K562 (cell line): ENCODE data around the gene TRMT112. TPM values are rescaled to one million over a fixed set of nuclear protein-coding genes. Genes with fewer than 3 reads are reported as not detected.

Source experiments
- HNRNPLL ChIP-seq: fragments of 200-400 bp; formaldehyde crosslinking; IDR thresholded peaks from 2 replicates; pipeline ENCODE4 v1.6.1; 2017; ENCODE audit warnings: low read length, low read depth, mild to moderate bottlenecking; ENCODE audit not compliant: poor library complexity, severe bottlenecking
- ZNF707 ChIP-seq: fragments of 250-450 bp; sonication (Bioruptor Pico); conservative IDR thresholded peaks from 2 replicates; pipeline ENCODE4 v1.8.0; 2022; ENCODE audit warnings: inconsistent platforms, mild to moderate bottlenecking, moderate library complexity
- polyA plus RNA-seq, 8 experiments: library from polyadenylated mRNA; depleted of rRNA in 4 of 8; stranded (reverse) in 5 of 8; unstranded in 3 of 8; fragments of >200 nt; fragmentation: Nextera tagmentation in 2 of 8; fragmentation: Illumina TruSeq in 1 of 8; extraction: Ambion mirVana in 2 of 8; extraction: Trizol in 1 of 8; gene quantifications; 2 replicates each; pipeline versions ENCODE4 v1.2.1 to v1.2.3, GENCODE V29; 2011 to 2014; ENCODE audit warnings: inconsistent platforms in 1 of 8, missing spikeins in 1 of 8
- total RNA-seq, 7 experiments: library from RNA; depleted of rRNA in 6 of 7; stranded (reverse); fragments of >200 nt in 6 of 7; fragmentation: Illumina TruSeq in 2 of 7; extraction: Trizol in 2 of 7; gene quantifications; 2 replicates each; pipeline versions ENCODE4 v1.2.1 to v1.2.3, GENCODE V29; 2011 to 2021; ENCODE audit warnings: low replicate concordance in 1 of 7
- TF ChIP-seq, protein P1 (sequence below): fragments of 450-650 bp; IDR thresholded peaks from 2 replicates; pipeline ENCODE4 v1.6.1; 2017; ENCODE audit warnings: antibody characterized with exemption, mild to moderate bottlenecking
- TF ChIP-seq, protein P2 (sequence below): fragments of 450-650 bp; formaldehyde crosslinking; conservative IDR thresholded peaks from 2 replicates; pipeline ENCODE4 v1.4.0; 2022; ENCODE audit warnings: mild to moderate bottlenecking, missing genetic modification characterization

TRMT112 gene
- total and polyA plus RNA-seq, 9 of the 15 experiments (the other 6 are each of a cell fraction or from before 2014, with no cell fraction given), result 162 to 444 (median 300) TPM

DNA sequence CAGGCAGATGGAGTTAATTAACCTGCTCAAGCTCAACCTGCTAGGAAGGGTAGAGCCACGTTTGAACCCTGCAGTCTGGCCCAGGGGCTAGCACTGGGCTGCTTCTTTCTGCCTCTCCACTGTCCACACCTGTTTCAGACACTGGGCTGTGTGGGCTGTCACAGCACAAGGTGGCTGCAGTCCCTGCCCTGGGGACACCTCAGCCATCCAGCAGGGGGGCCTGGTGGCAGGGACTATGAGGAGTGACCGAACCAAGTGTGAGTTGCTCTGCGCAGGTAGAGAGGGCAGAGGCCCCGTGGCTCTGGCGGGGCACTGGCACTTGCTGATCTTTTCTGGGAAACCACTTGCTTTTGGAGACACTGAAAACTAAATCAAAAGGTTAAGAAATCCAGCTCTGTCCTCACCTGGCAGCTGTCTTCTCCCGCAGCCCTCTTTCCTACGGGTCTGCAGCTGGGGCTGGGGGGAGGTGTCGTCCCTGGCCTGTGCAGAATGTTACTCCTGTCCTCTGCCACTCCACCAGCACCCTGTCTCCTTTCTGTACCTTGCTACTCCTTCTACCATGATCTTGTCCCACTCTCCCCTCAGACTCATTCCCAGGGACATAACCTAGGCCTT is 38.7 kb downstream of the TRMT112 start (continued):
- TF ChIP-seq, protein P1, sequence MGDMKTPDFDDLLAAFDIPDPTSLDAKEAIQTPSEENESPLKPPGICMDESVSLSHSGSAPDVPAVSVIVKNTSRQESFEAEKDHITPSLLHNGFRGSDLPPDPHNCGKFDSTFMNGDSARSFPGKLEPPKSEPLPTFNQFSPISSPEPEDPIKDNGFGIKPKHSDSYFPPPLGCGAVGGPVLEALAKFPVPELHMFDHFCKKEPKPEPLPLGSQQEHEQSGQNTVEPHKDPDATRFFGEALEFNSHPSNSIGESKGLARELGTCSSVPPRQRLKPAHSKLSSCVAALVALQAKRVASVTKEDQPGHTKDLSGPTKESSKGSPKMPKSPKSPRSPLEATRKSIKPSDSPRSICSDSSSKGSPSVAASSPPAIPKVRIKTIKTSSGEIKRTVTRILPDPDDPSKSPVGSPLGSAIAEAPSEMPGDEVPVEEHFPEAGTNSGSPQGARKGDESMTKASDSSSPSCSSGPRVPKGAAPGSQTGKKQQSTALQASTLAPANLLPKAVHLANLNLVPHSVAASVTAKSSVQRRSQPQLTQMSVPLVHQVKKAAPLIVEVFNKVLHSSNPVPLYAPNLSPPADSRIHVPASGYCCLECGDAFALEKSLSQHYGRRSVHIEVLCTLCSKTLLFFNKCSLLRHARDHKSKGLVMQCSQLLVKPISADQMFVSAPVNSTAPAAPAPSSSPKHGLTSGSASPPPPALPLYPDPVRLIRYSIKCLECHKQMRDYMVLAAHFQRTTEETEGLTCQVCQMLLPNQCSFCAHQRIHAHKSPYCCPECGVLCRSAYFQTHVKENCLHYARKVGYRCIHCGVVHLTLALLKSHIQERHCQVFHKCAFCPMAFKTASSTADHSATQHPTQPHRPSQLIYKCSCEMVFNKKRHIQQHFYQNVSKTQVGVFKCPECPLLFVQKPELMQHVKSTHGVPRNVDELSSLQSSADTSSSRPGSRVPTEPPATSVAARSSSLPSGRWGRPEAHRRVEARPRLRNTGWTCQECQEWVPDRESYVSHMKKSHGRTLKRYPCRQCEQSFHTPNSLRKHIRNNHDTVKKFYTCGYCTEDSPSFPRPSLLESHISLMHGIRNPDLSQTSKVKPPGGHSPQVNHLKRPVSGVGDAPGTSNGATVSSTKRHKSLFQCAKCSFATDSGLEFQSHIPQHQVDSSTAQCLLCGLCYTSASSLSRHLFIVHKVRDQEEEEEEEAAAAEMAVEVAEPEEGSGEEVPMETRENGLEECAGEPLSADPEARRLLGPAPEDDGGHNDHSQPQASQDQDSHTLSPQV, result no peak
- TF ChIP-seq HNRNPLL (no peak), ZNF707 (CRISPR knock-in tag) (no peak)
- TF ChIP-seq, protein P2, sequence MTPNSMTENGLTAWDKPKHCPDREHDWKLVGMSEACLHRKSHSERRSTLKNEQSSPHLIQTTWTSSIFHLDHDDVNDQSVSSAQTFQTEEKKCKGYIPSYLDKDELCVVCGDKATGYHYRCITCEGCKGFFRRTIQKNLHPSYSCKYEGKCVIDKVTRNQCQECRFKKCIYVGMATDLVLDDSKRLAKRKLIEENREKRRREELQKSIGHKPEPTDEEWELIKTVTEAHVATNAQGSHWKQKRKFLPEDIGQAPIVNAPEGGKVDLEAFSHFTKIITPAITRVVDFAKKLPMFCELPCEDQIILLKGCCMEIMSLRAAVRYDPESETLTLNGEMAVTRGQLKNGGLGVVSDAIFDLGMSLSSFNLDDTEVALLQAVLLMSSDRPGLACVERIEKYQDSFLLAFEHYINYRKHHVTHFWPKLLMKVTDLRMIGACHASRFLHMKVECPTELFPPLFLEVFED (CRISPR knock-in tag), result no peak
